Activated CD4-positive, alpha-beta T cell treated with anti-CD3 and anti-CD28 coated beads, Interleukin-2, Interleukin-6, amounts not matched to agents 100 ng/mL and 50 ng/mL, durations not matched to agents 16 hours and 8 hours (primary cell): ENCODE data around the gene UNC45A.
A peak's percentile ranks its signal among the peaks of the same experiment; 100 is the strongest.

Experiments
- DNase-seq: peaks from one replicate; pipeline ENCODE4 v3.0.0-alpha.2; 2020

Gene UNC45A

GRCh38 chr15:90968434-90968833 lies 33.3 kb downstream of the UNC45A start:
- DNase-seq: no peak

- DNase-seq: no peak
Observed at GRCh38 chr15:90970274-90970673, 35.2 kb downstream of the UNC45A start.

DNA sequence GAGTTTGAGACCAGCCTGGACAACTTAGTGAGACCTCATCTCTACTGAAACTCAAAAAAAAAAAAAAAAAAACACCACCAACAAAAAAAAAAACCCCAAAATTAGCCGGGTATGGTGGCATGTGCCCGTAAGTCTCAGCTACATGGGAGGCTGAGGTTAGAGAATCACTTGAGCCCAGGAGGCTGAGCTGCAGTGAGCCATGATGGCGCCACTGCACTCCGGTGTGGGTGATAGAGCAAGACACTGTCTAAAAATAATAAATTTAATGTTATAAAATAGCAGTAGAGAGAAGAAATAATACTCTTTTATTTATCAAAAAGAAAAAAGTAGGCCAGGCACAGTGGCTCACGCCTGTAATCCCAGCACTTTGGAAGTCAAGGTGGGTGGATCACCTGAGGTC lies 37.0 kb downstream of the UNC45A start:
- no peak for DNase-seq

- no peak for DNase-seq
Observed at GRCh38 chr15:90974216-90974615, 39.1 kb downstream of the UNC45A start.

GRCh38 chr15:90979582-90979981 lies 44.5 kb downstream of the UNC45A start:
- DNase-seq: no peak

DNA sequence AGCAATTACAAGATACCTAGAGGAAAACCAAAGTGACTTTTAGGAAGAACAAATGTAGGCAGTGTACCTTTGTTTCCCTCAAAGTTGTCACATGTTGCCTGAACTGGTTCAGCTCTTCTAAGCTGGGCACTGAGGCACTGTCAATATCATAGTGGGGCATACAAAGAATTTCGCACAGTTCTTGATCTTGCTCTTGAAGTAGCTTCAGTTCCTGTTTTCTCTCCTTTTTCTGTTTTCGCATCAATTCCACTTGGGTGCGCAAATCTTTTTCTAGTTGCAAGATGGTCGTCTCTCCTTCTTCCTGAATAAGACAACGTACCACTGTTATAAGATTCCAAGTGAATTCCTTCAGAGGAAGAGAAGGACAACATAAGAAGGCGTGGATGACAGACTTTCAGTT lies 46.6 kb downstream of the UNC45A start:
- no peak for DNase-seq

- peak; percentile 47 for DNase-seq
Observed at GRCh38 chr15:90982135-90982534, 47.0 kb downstream of the UNC45A start.

GRCh38 chr15:90986790-90987507 lies 51.9 kb downstream of the UNC45A start:
- DNase-seq: peak; percentile 19

GRCh38 chr15:90987561-90988141 lies 52.6 kb downstream of the UNC45A start:
- DNase-seq: no peak

DNA sequence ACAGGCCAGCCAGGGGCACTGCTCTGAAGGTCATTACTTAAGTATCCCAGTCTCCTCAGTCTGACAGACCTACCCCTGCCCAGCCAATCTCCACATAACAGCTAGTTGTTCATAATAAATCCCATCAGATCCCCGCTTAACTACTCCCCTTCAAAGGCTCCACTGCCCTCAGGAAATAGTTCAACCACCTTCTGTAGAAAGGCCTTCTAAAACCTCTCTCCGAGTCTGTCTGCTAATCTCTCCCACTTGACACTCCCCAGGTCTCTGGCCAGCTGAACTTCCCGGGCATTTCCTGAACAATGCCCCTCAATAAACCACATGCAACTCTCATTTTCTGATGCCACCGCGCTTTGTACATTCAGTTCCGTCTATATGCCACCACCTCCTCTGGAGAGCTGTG lies 53.2 kb downstream of the UNC45A start:
- no peak for DNase-seq

- DNase-seq: no peak
Observed at GRCh38 chr15:90989040-90989768, 54.1 kb downstream of the UNC45A start.

GRCh38 chr15:90990446-90990845 lies 55.4 kb downstream of the UNC45A start:
- no peak for DNase-seq

DNA sequence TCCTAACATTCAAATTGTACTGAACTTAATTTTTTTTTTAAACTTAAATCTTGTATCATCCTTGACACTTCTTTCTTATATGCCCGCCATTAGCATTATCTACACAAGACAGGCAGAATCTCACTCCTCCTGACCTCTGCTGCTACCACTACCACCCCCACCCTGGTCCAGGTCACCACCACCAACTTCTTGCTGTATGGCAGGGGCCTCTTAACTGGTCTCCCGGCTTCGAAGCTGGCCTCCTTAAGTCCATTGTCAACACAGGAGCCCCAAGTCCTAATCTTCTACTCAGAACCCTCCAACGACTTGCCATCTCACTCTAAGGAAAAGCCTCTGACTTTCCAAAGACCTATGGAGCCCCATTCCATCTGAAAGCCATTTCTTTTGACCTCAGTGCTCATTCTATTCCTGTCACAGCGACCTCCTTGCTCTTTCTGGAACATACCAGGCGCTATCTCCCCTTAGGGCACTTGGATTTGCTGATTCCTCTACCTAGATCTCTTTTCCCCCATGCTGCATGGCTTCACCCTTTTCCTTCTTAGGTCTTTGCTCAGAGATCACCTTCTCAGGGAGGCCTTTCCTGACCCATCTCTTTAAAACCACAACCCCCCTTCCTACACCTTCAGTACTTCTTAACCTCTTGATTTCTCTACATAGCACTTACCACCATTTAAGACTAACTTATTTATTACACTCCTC lies 56.7 kb downstream of the UNC45A start:
- no peak for DNase-seq

DNA sequence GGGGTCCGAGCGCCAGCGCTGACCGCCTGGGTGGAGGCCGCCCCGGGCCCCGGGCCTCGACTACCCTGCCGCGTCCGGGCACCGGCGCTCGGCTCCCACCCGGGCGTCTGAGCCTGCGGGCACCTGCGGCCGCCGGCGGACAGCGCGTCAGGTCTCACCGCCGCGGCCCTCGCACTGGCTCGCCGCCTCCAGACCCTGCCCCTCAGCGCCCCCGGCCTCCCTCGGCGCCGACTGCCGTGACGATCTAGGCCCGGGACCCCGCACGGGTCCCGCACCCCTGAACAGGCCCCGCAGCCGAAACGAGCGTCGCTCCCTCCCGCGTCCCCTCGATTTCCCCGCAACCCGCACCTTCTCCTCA lies 59.0 kb downstream of the UNC45A start:
- DNase-seq: no peak

- DNase-seq: peak; percentile 99
Observed at GRCh38 chr15:90994417-90995311, 59.6 kb downstream of the UNC45A start, which contains the start of gene PRC1. TSS of gene PRC1 (minus strand) at chr15:90994535. CDS start at chr15:90994417, 118 bp downstream.

- DNase-seq: no peak
Observed at GRCh38 chr15:90998737-90999136, 63.7 kb downstream of the UNC45A start.

DNA sequence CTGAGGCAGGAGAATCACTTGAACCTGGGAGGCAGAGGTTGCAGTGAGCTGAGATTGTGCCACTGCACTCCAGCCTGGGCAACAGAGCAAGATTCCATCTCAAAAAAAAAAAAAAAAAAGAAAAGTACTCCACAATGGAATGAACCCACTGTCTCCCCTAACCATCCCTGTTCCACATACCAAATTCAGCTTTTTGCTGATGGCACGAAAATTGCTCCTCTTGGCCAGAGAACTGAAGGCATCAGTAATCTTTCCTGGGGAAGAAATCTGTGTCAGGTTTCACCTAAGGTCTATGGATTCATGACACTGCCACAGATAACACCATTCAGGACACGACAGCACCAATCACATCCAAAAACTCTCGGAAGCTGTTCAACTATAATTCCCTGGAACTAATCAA lies 66.1 kb downstream of the UNC45A start:
- DNase-seq: no peak
